ENCODE data around the gene CNMD. TPM values are rescaled to one million over a fixed set of nuclear protein-coding genes. Genes with fewer than 3 reads are reported as not detected.
"Not testable (repeated sequence)": the region's sequence is repeated elsewhere in the genome, so short reads cannot be mapped to it uniquely, and the experiment has no call there.

CNMD gene
- total RNA-seq, 2 donors from 2014 or later, result not detected

- DNase-seq (ENCODE audit: low spot score) (no peak), ATAC-seq (ENCODE audit: insufficient number of reproducible peaks, low FRiP score, low read depth) (no peak)
- no peaks in the 10 kb centered on the region for H3K9me3 ChIP-seq
- no peaks in the 10 kb centered on the region for H3K4me1 ChIP-seq (ENCODE audit: control insufficient read depth in 1 of 2, low read depth in 2 of 2)
- no peaks in the 10 kb centered on the region for H3K27me3 ChIP-seq (replicated peaks; ENCODE audit: insufficient read depth)
- peaks cover 3% of the 10 kb centered on the region for H3K36me3 ChIP-seq
- no peak overlapping the region for H3K27ac ChIP-seq
- TF ChIP-seq, protein P1, sequence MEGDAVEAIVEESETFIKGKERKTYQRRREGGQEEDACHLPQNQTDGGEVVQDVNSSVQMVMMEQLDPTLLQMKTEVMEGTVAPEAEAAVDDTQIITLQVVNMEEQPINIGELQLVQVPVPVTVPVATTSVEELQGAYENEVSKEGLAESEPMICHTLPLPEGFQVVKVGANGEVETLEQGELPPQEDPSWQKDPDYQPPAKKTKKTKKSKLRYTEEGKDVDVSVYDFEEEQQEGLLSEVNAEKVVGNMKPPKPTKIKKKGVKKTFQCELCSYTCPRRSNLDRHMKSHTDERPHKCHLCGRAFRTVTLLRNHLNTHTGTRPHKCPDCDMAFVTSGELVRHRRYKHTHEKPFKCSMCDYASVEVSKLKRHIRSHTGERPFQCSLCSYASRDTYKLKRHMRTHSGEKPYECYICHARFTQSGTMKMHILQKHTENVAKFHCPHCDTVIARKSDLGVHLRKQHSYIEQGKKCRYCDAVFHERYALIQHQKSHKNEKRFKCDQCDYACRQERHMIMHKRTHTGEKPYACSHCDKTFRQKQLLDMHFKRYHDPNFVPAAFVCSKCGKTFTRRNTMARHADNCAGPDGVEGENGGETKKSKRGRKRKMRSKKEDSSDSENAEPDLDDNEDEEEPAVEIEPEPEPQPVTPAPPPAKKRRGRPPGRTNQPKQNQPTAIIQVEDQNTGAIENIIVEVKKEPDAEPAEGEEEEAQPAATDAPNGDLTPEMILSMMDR (IDR thresholded peaks at IDR 0.05), result no peak
- H3K4me3 ChIP-seq, result no peak overlapping the region
Observed at GRCh38 chr13:52696566-52696965, 43.1 kb downstream of the CNMD start.

- H3K4me3 ChIP-seq, result no peak overlapping the region
- TF ChIP-seq, protein P1 (IDR thresholded peaks at IDR 0.05), result no peak
- no peak overlapping the region for H3K27ac ChIP-seq
- ATAC-seq (ENCODE audit: insufficient number of reproducible peaks, low FRiP score, low read depth) (no peak), DNase-seq (ENCODE audit: low spot score) (no peak)
- no peaks in the 10 kb centered on the region for H3K27me3 ChIP-seq (replicated peaks; ENCODE audit: insufficient read depth)
- H3K36me3 ChIP-seq, result peaks cover 6% of the 10 kb centered on the region
- H3K4me1 ChIP-seq (ENCODE audit: control insufficient read depth in 1 of 2, low read depth in 2 of 2), result no peaks in the 10 kb centered on the region
- no peaks in the 10 kb centered on the region for H3K9me3 ChIP-seq
Observed at GRCh38 chr13:52695856-52696255, 43.8 kb downstream of the CNMD start.

DNA sequence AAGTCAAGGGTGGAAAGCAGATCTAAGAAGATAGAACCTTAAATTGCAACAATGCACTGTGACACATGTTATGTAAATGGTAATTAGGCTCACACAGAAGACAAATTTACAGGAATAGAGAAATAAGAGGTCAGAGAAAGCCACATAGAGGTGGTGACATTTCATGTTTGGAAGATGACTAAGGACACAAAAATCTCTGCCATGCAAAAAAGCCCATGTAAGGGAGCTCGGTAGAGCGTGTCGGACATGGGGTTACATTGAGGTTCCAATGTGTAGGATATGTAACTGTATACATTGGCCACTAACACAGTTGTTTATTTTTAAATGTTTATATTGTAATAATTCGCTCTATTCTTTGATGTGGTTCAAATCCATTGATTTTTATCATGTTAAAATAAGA is 53.2 kb downstream of the CNMD start:
- ATAC-seq (ENCODE audit: insufficient number of reproducible peaks, low FRiP score, low read depth) (no peak), DNase-seq (ENCODE audit: low spot score) (no peak)
- no peak overlapping the region for H3K4me3 ChIP-seq
- peaks cover 19% of the 10 kb centered on the region for H3K36me3 ChIP-seq
- no peaks in the 10 kb centered on the region for H3K4me1 ChIP-seq (ENCODE audit: control insufficient read depth in 1 of 2, low read depth in 2 of 2)
- TF ChIP-seq, protein P1 (IDR thresholded peaks at IDR 0.05), result no peak
- H3K27me3 ChIP-seq (replicated peaks; ENCODE audit: insufficient read depth), result no peaks in the 10 kb centered on the region
- H3K9me3 ChIP-seq, result no peaks in the 10 kb centered on the region
- H3K27ac ChIP-seq, result no peak overlapping the region

- H3K4me1 ChIP-seq (ENCODE audit: control insufficient read depth in 1 of 2, low read depth in 2 of 2); H3K9me3 ChIP-seq; DNase-seq (ENCODE audit: low spot score); H3K27me3 ChIP-seq (replicated peaks; ENCODE audit: insufficient read depth); ATAC-seq (ENCODE audit: insufficient number of reproducible peaks, low FRiP score, low read depth); H3K27ac ChIP-seq; H3K4me3 ChIP-seq: not testable (repeated sequence)
- H3K36me3 ChIP-seq, result peaks cover 17% of the 10 kb centered on the region
Observed at GRCh38 chr13:52685806-52686205, 53.8 kb downstream of the CNMD start.

GRCh38 chr13:52677823-52678222 is 61.8 kb downstream of the CNMD start:
- H3K36me3 ChIP-seq, result peaks cover 3% of the 10 kb centered on the region
- H3K27ac ChIP-seq, result no peak overlapping the region
- H3K27me3 ChIP-seq (replicated peaks; ENCODE audit: insufficient read depth), result no peaks in the 10 kb centered on the region
- ATAC-seq (ENCODE audit: insufficient number of reproducible peaks, low FRiP score, low read depth) (no peak), DNase-seq (ENCODE audit: low spot score) (no peak)
- no peak overlapping the region for H3K4me3 ChIP-seq
- no peaks in the 10 kb centered on the region for H3K4me1 ChIP-seq (ENCODE audit: control insufficient read depth in 1 of 2, low read depth in 2 of 2)
- TF ChIP-seq, protein P1 (IDR thresholded peaks at IDR 0.05), result no peak
- no peaks in the 10 kb centered on the region for H3K9me3 ChIP-seq

GRCh38 chr13:52673465-52673864 is 66.2 kb downstream of the CNMD start:
- ATAC-seq (ENCODE audit: insufficient number of reproducible peaks, low FRiP score, low read depth) (no peak), DNase-seq (ENCODE audit: low spot score) (no peak)
- no peak overlapping the region for H3K27ac ChIP-seq
- H3K4me1 ChIP-seq (ENCODE audit: control insufficient read depth in 1 of 2, low read depth in 2 of 2), result no peaks in the 10 kb centered on the region
- TF ChIP-seq, protein P1 (IDR thresholded peaks at IDR 0.05), result no peak
- H3K9me3 ChIP-seq, result no peaks in the 10 kb centered on the region
- H3K27me3 ChIP-seq (replicated peaks; ENCODE audit: insufficient read depth), result no peaks in the 10 kb centered on the region
- no peak overlapping the region for H3K4me3 ChIP-seq
- H3K36me3 ChIP-seq, result no peaks in the 10 kb centered on the region
